GM12865 (cell line): Measurements from ENCODE around the gene BRS3.

Source experiments
- DNase-seq: peaks from one replicate; pipeline ENCODE4 v3.0.0; 2010; ENCODE audit warnings: low read depth
- H3K4me3 ChIP-seq: 2 replicates; pipeline ENCODE4 v1.5.1; 2011; ENCODE audit warnings: mild to moderate bottlenecking, low read depth, low read length, control low read depth
- CTCF ChIP-seq: IDR thresholded peaks from 2 replicates; pipeline ENCODE4 v1.5.1; 2011; ENCODE audit warnings: low read length, control low read depth, low read depth, inconsistent platforms; ENCODE audit not compliant: insufficient read depth; ENCODE audit errors: missing control alignments

Gene BRS3

GRCh38 chrX:136519069-136519468, 31.3 kb downstream of the BRS3 start:
- no peak for DNase-seq
- H3K4me3 ChIP-seq, result no peak overlapping the region
- TF ChIP-seq CTCF, result no peak

- H3K4me3 ChIP-seq, result no peak overlapping the region
- DNase-seq, result no peak
- no peak for TF ChIP-seq CTCF
These were observed 36.0 kb downstream of the BRS3 start for GRCh38 chrX:136523770-136524169.

GRCh38 chrX:136525738-136526606, 38.2 kb downstream of the BRS3 start:
- DNase-seq, result no peak
- no peak overlapping the region for H3K4me3 ChIP-seq
- TF ChIP-seq CTCF, result no peak

GRCh38 chrX:136528645-136529315, 41.0 kb downstream of the BRS3 start:
- no peak for TF ChIP-seq CTCF
- no peak overlapping the region for H3K4me3 ChIP-seq
- DNase-seq, result no peak

- no peak overlapping the region for H3K4me3 ChIP-seq
- no peak for TF ChIP-seq CTCF
- DNase-seq, result no peak
These were observed 42.0 kb downstream of the BRS3 start for GRCh38 chrX:136529795-136530194.

GRCh38 chrX:136531951-136532350, 44.2 kb downstream of the BRS3 start, which contains the start of gene VGLL1:
Gene VGLL1, plus strand, starts transcription at chrX:136532215. Its CDS starts 3,806 bp downstream, at chrX:136536021.
- no peak within 1 kb of the TSS for H3K4me3 ChIP-seq
- no peak for DNase-seq
- TF ChIP-seq CTCF, result no peak
